HEK293 (cell line): Measurements from ENCODE around the gene MRS2.

Source experiments
- GFI1B ChIP-seq: fragments of 450-650 bp; formaldehyde crosslinking; IDR thresholded peaks from 2 replicates; pipeline ENCODE4 v1.5.1; 2016; ENCODE audit warnings: missing biosample characterization, missing genetic modification characterization
- PRDM1 ChIP-seq: fragments of 450-650 bp; formaldehyde crosslinking; IDR thresholded peaks from 2 replicates; pipeline ENCODE4; 2016; ENCODE audit warnings: missing biosample characterization, missing genetic modification characterization
- PRDM10 ChIP-seq: fragments of 450-650 bp; formaldehyde crosslinking; IDR thresholded peaks from 2 replicates; pipeline ENCODE4 v1.5.1; 2016; ENCODE audit warnings: missing biosample characterization, missing genetic modification characterization
- SCRT2 ChIP-seq: fragments of 450-650 bp; formaldehyde crosslinking; IDR thresholded peaks from 2 replicates; pipeline ENCODE4 v1.5.1; 2016; ENCODE audit warnings: missing biosample characterization, missing genetic modification characterization
- YY1 ChIP-seq: fragments of 450-650 bp; formaldehyde crosslinking; IDR thresholded peaks from 2 replicates; pipeline ENCODE4 v1.5.1; 2018; ENCODE audit warnings: missing biosample characterization, missing genetic modification characterization
- YY2 ChIP-seq: fragments of 450-650 bp; formaldehyde crosslinking; IDR thresholded peaks from 2 replicates; pipeline ENCODE4 v1.5.1; 2016; ENCODE audit warnings: missing biosample characterization, missing genetic modification characterization
- ZBTB26 ChIP-seq: fragments of 450-650 bp; formaldehyde crosslinking; optimal IDR thresholded peaks from 2 replicates; pipeline ENCODE3; 2016; ENCODE audit warnings: missing biosample characterization, mild to moderate bottlenecking, missing genetic modification characterization
- ZBTB44 ChIP-seq: fragments of 450-650 bp; IDR thresholded peaks from 2 replicates; pipeline ENCODE4 v1.5.1; 2018; ENCODE audit warnings: missing biosample characterization, mild to moderate bottlenecking, missing genetic modification characterization
- ZBTB48 ChIP-seq: fragments of 450-650 bp; formaldehyde crosslinking; IDR thresholded peaks from 2 replicates; pipeline ENCODE4 v1.5.1; 2016; ENCODE audit warnings: missing biosample characterization, missing genetic modification characterization
- ZBTB6 ChIP-seq: fragments of 450-650 bp; formaldehyde crosslinking; IDR thresholded peaks from 2 replicates; pipeline ENCODE4 v1.5.1; 2017; ENCODE audit warnings: missing biosample characterization, missing genetic modification characterization
- ZBTB8A ChIP-seq: fragments of 450-650 bp; formaldehyde crosslinking; IDR thresholded peaks from 2 replicates; pipeline ENCODE4 v1.5.1; 2016; ENCODE audit warnings: missing biosample characterization, missing genetic modification characterization
- ZFP41 ChIP-seq: fragments of 450-650 bp; formaldehyde crosslinking; IDR thresholded peaks from 2 replicates; pipeline ENCODE4 v1.5.1; 2016; ENCODE audit warnings: missing biosample characterization, missing genetic modification characterization, borderline replicate concordance
- ZNF114 ChIP-seq: fragments of 450-650 bp; formaldehyde crosslinking; IDR thresholded peaks from 2 replicates; pipeline ENCODE4 v1.5.0; 2017; ENCODE audit warnings: missing biosample characterization, missing genetic modification characterization
- ZNF2 ChIP-seq: fragments of 450-650 bp; formaldehyde crosslinking; IDR thresholded peaks from 2 replicates; pipeline ENCODE4 v1.5.1; 2016; ENCODE audit warnings: missing biosample characterization, missing genetic modification characterization
- ZNF341 ChIP-seq: fragments of 450-650 bp; formaldehyde crosslinking; IDR thresholded peaks from 2 replicates; pipeline ENCODE4; 2016; ENCODE audit warnings: low read depth, missing biosample characterization, missing genetic modification characterization
- ZNF449 ChIP-seq: fragments of 450-650 bp; formaldehyde crosslinking; IDR thresholded peaks from 2 replicates; pipeline ENCODE4 v1.5.1; 2017; ENCODE audit warnings: missing biosample characterization, mild to moderate bottlenecking, missing genetic modification characterization, moderate library complexity
- ZNF501 ChIP-seq: fragments of 450-650 bp; formaldehyde crosslinking; IDR thresholded peaks from 2 replicates; pipeline ENCODE4 v1.5.1; 2016; ENCODE audit warnings: missing biosample characterization, missing genetic modification characterization
- ZNF560 ChIP-seq: fragments of 450-650 bp; formaldehyde crosslinking; IDR thresholded peaks from 2 replicates; pipeline ENCODE4 v1.5.1; 2017; ENCODE audit warnings: missing biosample characterization, missing genetic modification characterization, borderline replicate concordance
- ZNF623 ChIP-seq: fragments of 450-650 bp; formaldehyde crosslinking; IDR thresholded peaks from 2 replicates; pipeline ENCODE4 v1.5.1; 2016; ENCODE audit warnings: missing biosample characterization, missing genetic modification characterization
- ZNF645 ChIP-seq: fragments of 450-650 bp; formaldehyde crosslinking; IDR thresholded peaks from 2 replicates; pipeline ENCODE4; 2016; ENCODE audit warnings: missing biosample characterization, missing genetic modification characterization
- ZNF664 ChIP-seq: fragments of 450-650 bp; formaldehyde crosslinking; IDR thresholded peaks from 2 replicates; pipeline ENCODE4 v1.5.1; 2016; ENCODE audit warnings: missing biosample characterization, missing genetic modification characterization
- ZNF707 ChIP-seq: fragments of 450-650 bp; formaldehyde crosslinking; IDR thresholded peaks from 2 replicates; pipeline ENCODE4 v1.5.1; 2016; ENCODE audit warnings: missing biosample characterization, missing genetic modification characterization
- ZNF777 ChIP-seq: fragments of 450-650 bp; formaldehyde crosslinking; IDR thresholded peaks from 2 replicates; pipeline ENCODE4 v1.5.1; 2017; ENCODE audit warnings: missing biosample characterization, missing genetic modification characterization, borderline replicate concordance
- ZSCAN18 ChIP-seq: fragments of 450-650 bp; formaldehyde crosslinking; IDR thresholded peaks from 2 replicates; pipeline ENCODE4 v1.5.1; 2016; ENCODE audit warnings: missing biosample characterization, missing genetic modification characterization
- ZSCAN5A ChIP-seq: fragments of 450-650 bp; formaldehyde crosslinking; IDR thresholded peaks from 2 replicates; pipeline ENCODE4 v1.5.1; 2016; ENCODE audit warnings: missing biosample characterization, missing genetic modification characterization

The MRS2 gene

GRCh38 chr6:24356310-24356973 lies 46.3 kb upstream of the MRS2 start (continued):
- TF ChIP-seq ZBTB44 (tag by site-specific recombination): 0 out of 2 replicates have a peak, but pooled peaks have one; percentile 16
- TF ChIP-seq ZSCAN5A: no peak
- TF ChIP-seq ZBTB6 (tag by site-specific recombination): no peak
- TF ChIP-seq ZNF777 (tag by site-specific recombination): no peak
- TF ChIP-seq SCRT2 (tag by site-specific recombination): no peak
- no peak for TF ChIP-seq ZBTB48
- TF ChIP-seq ZNF623: no peak
- peak; percentile 87 for TF ChIP-seq PRDM10
- TF ChIP-seq ZBTB26 (tag by site-specific recombination): no peak
- TF ChIP-seq ZNF645 (tag by site-specific recombination): no peak
- no peak for TF ChIP-seq ZNF560 (tag by site-specific recombination)
- TF ChIP-seq ZNF114 (tag by site-specific recombination): no peak
- TF ChIP-seq PRDM1 (tag by site-specific recombination): peak; percentile 71
- TF ChIP-seq ZNF449 (tag by site-specific recombination): no peak
- no peak for TF ChIP-seq GFI1B (tag by site-specific recombination)
- no peak for TF ChIP-seq ZNF501 (tag by site-specific recombination)
- no peak for TF ChIP-seq ZNF707 (tag by site-specific recombination)
- TF ChIP-seq ZBTB8A (tag by site-specific recombination): no peak
- TF ChIP-seq YY1 (tag by site-specific recombination): no peak
- no peak for TF ChIP-seq ZSCAN18 (tag by site-specific recombination)
- TF ChIP-seq ZFP41 (tag by site-specific recombination): no peak
- TF ChIP-seq ZNF2 (tag by site-specific recombination): no peak; the same call in 1 of the 2 replicates
- TF ChIP-seq ZNF664: peak; percentile 99
- no peak for TF ChIP-seq ZNF341 (tag by site-specific recombination)
- no peak for TF ChIP-seq YY2 (tag by site-specific recombination)
